ENCODE results near the gene LATS1. TPM values are rescaled to one million over a fixed set of nuclear protein-coding genes. Genes with fewer than 3 reads are reported as not detected.
"Not testable (repeated sequence)": the region's sequence is repeated elsewhere in the genome, so short reads cannot be mapped to it uniquely, and the experiment has no call there.

LATS1 gene
- total RNA-seq, 1 experiment from 2014 or later, result 25.1 TPM

DNA sequence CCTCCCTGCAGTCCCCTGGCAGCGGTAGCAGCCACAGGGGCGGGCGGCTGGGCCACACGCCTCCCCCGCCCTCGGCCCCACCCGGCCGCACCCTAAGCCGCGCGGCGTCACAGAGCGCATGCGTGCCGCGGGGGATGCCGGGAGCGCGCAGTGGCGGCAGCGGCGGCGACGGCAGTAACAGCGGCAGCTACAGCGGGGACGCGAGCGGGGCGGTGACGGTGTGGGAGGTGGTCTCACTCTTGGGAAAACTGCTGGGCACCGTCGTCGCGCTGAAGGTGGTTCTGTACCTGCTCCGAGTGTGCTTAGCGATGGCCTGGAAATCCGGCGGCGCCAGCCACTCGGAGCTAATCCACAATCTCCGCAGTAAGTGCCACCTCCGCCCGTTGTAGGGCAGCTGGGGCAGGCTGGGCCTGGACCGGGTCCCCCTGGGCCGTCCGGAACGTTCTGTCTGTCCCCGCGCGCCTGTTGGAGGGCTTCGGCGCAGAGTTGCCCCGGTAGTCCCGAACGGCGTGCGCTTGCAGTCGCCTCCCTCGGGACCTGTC, 31.8 kb upstream of the LATS1 start, which contains the start of gene PCMT1:
Gene PCMT1 (plus strand): TSS at position 148 of the 542 bp plus-strand sequence. CDS start 161 bp downstream, at position 309.
- Histone ChIP-seq H4K5ac (ENCODE audit: insufficient read length, low read depth, low read length) (no peak within 1 kb of the TSS), H3K79me2 (ENCODE audit: insufficient read depth, low read length) (peaks cover 27% of the 10 kb centered on the region; the same call in 1 of the 2 replicates), H3K56ac (ENCODE audit: insufficient read length, low read depth, low read length) (no peak within 1 kb of the TSS), H3K23ac (ENCODE audit: insufficient read length, low read depth, low read length) (no peak within 1 kb of the TSS), H2BK120ac (ENCODE audit: low read depth, low read length, poor library complexity, severe bottlenecking) (no peak within 1 kb of the TSS), H3K4me1 (ENCODE audit: insufficient read depth, low read length) (peaks cover 2% of the 10 kb centered on the region; the same call in 1 of the 2 replicates), H4K8ac (replicated peaks; ENCODE audit: insufficient read length, low read depth, low read length) (no peak within 1 kb of the TSS), H3K4ac (ENCODE audit: low read depth, low read length) (no peak within 1 kb of the TSS), H3K27me3 (ENCODE audit: insufficient read depth, low read length) (no peaks in the 10 kb centered on the region), H3K27ac (ENCODE audit: insufficient read length, low read depth, low read length) (peak within 1 kb of the TSS; percentile 37), H3K14ac (ENCODE audit: insufficient read depth, low read length) (peak within 1 kb of the TSS; percentile 85), H3K4me2 (ENCODE audit: insufficient read depth, insufficient read length, low read length) (peak within 1 kb of the TSS; percentile 86), H4K20me1 (ENCODE audit: control insufficient read depth, insufficient read depth, insufficient read length) (no peaks in the 10 kb centered on the region), H2AK5ac (ENCODE audit: insufficient read length, low read length) (no peak within 1 kb of the TSS), H3K9me3 (ENCODE audit: control insufficient read depth, low read depth, low read length) (no peaks in the 10 kb centered on the region), H2BK5ac (ENCODE audit: insufficient read length, low read length) (no peak within 1 kb of the TSS), H2AFZ (ENCODE audit: low read length) (no peak within 1 kb of the TSS), H4K91ac (ENCODE audit: insufficient read length, low read depth, low read length) (no peak within 1 kb of the TSS), H3K23me2 (ENCODE audit: insufficient read length, low read depth, low read length, poor library complexity, severe bottlenecking) (peaks cover 5% of the 10 kb centered on the region), H3K79me1 (ENCODE audit: insufficient read depth, low read depth, low read length, poor library complexity, severe bottlenecking) (no peaks in the 10 kb centered on the region), H3K18ac (ENCODE audit: insufficient read length, low read depth, low read length) (peak within 1 kb of the TSS; percentile 90), H2BK12ac (ENCODE audit: insufficient read length, low read depth, low read length) (no peak within 1 kb of the TSS), H2BK15ac (ENCODE audit: low read depth, low read length) (no peak within 1 kb of the TSS; the same call in 1 of the 2 replicates), H2BK20ac (ENCODE audit: low read depth, low read length, poor library complexity, severe bottlenecking) (no peak within 1 kb of the TSS), H3K9ac (ENCODE audit: extremely low read depth, insufficient read length, low read length) (peak within 1 kb of the TSS; percentile 86), H3T11ph (ENCODE audit: low read length) (no peak within 1 kb of the TSS)
- TF ChIP-seq, protein P1, sequence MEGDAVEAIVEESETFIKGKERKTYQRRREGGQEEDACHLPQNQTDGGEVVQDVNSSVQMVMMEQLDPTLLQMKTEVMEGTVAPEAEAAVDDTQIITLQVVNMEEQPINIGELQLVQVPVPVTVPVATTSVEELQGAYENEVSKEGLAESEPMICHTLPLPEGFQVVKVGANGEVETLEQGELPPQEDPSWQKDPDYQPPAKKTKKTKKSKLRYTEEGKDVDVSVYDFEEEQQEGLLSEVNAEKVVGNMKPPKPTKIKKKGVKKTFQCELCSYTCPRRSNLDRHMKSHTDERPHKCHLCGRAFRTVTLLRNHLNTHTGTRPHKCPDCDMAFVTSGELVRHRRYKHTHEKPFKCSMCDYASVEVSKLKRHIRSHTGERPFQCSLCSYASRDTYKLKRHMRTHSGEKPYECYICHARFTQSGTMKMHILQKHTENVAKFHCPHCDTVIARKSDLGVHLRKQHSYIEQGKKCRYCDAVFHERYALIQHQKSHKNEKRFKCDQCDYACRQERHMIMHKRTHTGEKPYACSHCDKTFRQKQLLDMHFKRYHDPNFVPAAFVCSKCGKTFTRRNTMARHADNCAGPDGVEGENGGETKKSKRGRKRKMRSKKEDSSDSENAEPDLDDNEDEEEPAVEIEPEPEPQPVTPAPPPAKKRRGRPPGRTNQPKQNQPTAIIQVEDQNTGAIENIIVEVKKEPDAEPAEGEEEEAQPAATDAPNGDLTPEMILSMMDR (conservative IDR thresholded peaks at IDR 0.05), result no peak
- H3K36me3 Mint-ChIP-seq (ENCODE audit: insufficient read depth in 1 of 3, low read depth in 3 of 3), result no peaks in the 10 kb centered on the region; a peak in 2 of 7 replicates
- H3K9me3 Mint-ChIP-seq, result no peaks in the 10 kb centered on the region
- peak within 1 kb of the TSS; percentile 87 to 91 for H3K4me3 Mint-ChIP-seq
- no peaks in the 10 kb centered on the region for H3K27me3 Mint-ChIP-seq (ENCODE audit: low read depth)
- peak within 1 kb of the TSS; percentile 63 to 91 (median 83); a peak in 5 of 7 replicates for H3K27ac Mint-ChIP-seq
- peaks cover 17 to 20% of the 10 kb centered on the region in 2 experiments for H3K4me1 Mint-ChIP-seq
- WGBS (ENCODE audit: extremely low coverage, insufficient read length, low lambda C conversion rate), result no CpG with 5 or more reads among the region's 60 CpGs
- DNase-seq, result peak; percentile 92

- H3K36me3 Mint-ChIP-seq (ENCODE audit: insufficient read depth in 1 of 3, low read depth in 3 of 3); H3K27me3 Mint-ChIP-seq (ENCODE audit: low read depth); DNase-seq; H3K23ac ChIP-seq (ENCODE audit: insufficient read length, low read depth, low read length); H3K56ac ChIP-seq (ENCODE audit: insufficient read length, low read depth, low read length); H4K5ac ChIP-seq (ENCODE audit: insufficient read length, low read depth, low read length); H2AK5ac ChIP-seq (ENCODE audit: insufficient read length, low read length); H3K79me1 ChIP-seq (ENCODE audit: insufficient read depth, low read depth, low read length, poor library complexity, severe bottlenecking); H3K27me3 ChIP-seq (ENCODE audit: insufficient read depth, low read length); H2AFZ ChIP-seq (ENCODE audit: low read length); H3K27ac ChIP-seq (ENCODE audit: insufficient read length, low read depth, low read length); H3K4me1 ChIP-seq (ENCODE audit: insufficient read depth, low read length); H2BK120ac ChIP-seq (ENCODE audit: low read depth, low read length, poor library complexity, severe bottlenecking); H3K9me3 ChIP-seq (ENCODE audit: control insufficient read depth, low read depth, low read length); H3T11ph ChIP-seq (ENCODE audit: low read length); H2BK15ac ChIP-seq (ENCODE audit: low read depth, low read length); H3K4ac ChIP-seq (ENCODE audit: low read depth, low read length); H2BK20ac ChIP-seq (ENCODE audit: low read depth, low read length, poor library complexity, severe bottlenecking); H4K20me1 ChIP-seq (ENCODE audit: control insufficient read depth, insufficient read depth, insufficient read length); H3K9me3 Mint-ChIP-seq; H2BK5ac ChIP-seq (ENCODE audit: insufficient read length, low read length); H4K8ac ChIP-seq (replicated peaks; ENCODE audit: insufficient read length, low read depth, low read length); H4K91ac ChIP-seq (ENCODE audit: insufficient read length, low read depth, low read length); H3K23me2 ChIP-seq (ENCODE audit: insufficient read length, low read depth, low read length, poor library complexity, severe bottlenecking); H2BK12ac ChIP-seq (ENCODE audit: insufficient read length, low read depth, low read length): not testable (repeated sequence)
- WGBS (ENCODE audit: extremely low coverage, insufficient read length, low lambda C conversion rate), result no CpG with 5 or more reads among the region's 38 CpGs
- peak overlapping the region in 1 of 3 experiments; percentile 90; a peak in 2 of 7 replicates for H3K27ac Mint-ChIP-seq
- H3K4me2 ChIP-seq (ENCODE audit: insufficient read depth, insufficient read length, low read length), result peak overlapping the region; percentile 86
- H3K79me2 ChIP-seq (ENCODE audit: insufficient read depth, low read length), result peaks cover 23% of the 10 kb centered on the region; the same call in 1 of the 2 replicates
- peak overlapping the region; percentile 84 for H3K18ac ChIP-seq (ENCODE audit: insufficient read length, low read depth, low read length)
- peaks cover 17 to 20% of the 10 kb centered on the region in 2 experiments for H3K4me1 Mint-ChIP-seq
- H3K4me3 Mint-ChIP-seq, result peak overlapping the region; percentile 87 to 91
- H3K9ac ChIP-seq (ENCODE audit: extremely low read depth, insufficient read length, low read length), result peak overlapping the region; percentile 68
- peak overlapping the region; percentile 58; the same call in 1 of the 2 replicates for H3K14ac ChIP-seq (ENCODE audit: insufficient read depth, low read length)
Measured at GRCh38 chr6:149749082-149749593, 31.2 kb upstream of the LATS1 start.
